NK-92 (cell line): ENCODE data around the gene TMEM270.

Experiments used
- DNase-seq: peaks from one replicate; lab custom pipeline; 2025; ENCODE audit not compliant: unreplicated experiment; lab: John Stamatoyannopoulos, UW

The TMEM270 gene

DNA sequence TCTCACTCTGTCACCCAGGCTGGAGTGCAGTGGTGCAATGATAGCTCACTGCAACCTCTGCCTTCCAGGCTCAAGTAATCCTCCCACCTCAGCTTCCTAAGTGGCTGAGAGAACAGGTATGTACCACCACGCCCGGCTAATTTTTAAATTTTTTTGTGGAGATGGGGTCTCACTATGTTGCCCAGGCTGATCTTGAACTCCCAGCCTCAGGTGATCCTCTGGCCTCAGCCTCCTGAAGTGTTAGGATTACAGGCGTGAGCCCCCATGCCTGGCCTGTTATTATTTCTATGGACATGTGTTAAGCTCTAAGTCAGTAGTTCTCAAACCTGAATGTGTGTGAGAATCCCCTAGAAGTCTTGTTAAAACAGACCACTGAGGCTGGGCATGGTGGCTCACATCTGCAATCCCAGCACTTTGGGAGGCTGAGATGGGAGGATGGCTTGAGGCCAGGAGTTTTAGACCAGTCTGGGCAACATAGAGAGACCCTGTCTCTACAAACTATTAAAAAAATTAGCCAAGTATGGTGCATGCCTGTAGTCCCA is 24.5 kb downstream of the TMEM270 start:
- no peak for DNase-seq

DNA sequence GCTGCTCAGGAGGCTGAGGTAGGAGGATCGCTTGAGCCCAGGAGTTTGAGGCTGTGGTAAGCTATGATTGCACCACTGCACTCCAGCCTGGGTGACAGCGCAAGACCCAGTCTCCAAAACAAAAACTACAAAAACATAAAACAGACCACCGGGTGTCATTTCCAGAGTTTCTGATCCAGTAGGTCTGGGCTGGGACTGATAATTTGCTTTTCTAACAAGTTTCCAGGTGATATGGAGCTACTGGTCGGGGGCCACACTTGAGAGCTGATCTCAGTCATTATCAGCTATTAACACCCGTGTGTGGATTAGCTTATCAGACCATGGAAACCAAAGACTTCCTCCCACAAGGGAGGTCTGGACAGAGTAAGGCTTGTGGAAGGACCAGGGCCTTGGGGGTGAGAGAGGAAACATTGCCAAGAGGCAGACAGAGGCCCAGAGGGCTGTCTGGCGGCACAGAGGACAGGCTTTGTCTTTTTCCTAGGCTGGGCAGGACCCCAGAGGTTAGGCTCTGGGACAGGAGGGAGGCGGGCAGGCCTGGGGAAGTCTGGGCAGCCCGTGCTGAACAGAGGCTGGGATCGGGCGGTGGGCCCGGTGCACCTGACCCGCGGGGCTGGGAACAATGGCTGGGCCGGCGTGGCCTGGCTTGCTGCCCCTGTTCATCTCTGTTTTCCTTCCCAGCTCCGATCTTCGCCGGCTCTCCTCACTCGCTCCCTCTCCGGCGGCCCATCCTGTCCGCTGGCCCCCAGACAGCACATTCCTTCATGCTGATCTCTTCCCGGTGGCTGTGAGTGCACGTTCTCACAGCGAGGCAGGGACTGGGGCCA is 25.2 kb downstream of the TMEM270 start:
- no peak for DNase-seq

DNA sequence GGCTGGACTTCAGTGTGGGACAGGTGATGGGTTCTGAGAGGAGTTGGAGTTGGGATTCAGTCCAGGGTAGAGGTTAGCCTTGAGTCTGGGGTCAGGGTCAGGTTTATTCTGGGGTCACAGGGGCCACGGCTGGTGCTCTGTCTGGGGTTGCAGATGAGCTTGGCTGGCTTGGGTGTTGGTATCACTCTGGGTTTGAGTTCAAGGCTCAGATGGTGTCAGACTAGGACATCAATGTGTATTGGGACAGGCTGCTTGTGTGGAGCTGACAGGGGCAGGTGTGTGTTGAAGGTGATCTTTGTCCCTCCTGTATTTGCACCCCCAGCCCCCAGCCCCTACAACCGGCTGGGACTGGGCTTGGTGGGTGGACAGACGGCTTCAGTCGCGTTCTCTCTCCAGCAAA is 26.8 kb downstream of the TMEM270 start:
- no peak for DNase-seq

DNA sequence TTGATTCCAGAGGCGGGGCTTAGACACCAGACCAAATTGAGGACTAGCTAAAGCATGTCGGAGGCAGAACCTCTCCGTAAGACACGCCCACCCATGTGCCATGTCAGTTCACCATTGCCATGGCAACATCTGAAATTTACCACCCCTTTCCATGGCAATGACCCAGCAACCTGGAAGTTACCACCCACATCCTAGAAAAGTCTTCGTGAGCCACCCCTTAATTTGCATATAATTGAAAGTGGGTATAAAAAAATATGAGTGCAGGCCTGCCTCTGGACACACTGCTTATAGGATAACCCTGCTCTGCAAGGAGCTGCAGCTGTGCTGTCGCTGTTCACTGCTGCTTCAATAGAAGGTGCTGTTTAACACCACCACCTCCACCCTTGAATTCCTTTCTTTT is 28.0 kb downstream of the TMEM270 start:
- DNase-seq: no peak

DNA sequence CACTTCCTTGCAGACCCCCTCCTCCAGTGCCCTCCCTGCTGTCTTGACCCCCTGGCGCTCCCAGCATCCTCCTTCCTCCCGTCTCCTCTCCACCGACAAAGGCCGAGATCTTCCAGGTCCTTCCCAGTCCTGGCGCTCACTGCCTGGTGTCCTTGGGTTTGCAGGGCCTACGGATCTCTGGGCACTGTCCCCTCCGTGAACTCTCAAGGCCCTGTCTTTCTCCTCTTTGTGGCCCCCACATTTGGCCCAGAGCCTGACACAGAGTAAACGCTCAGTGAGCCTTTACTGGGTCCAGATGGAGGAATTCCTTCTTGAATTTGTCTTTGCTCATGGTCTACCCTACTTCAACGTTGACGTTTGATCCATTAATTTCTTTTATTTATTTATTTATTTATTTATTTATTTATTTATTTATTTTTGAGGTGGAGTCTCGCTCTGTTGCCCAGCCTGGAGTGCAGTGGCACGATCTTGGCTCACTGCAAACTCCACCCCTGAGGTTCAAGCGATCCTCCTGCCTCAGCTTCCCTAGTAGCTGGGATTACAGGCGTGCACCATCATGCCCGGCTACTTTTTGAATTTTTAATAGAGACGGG is 29.7 kb downstream of the TMEM270 start:
- DNase-seq: no peak

DNA sequence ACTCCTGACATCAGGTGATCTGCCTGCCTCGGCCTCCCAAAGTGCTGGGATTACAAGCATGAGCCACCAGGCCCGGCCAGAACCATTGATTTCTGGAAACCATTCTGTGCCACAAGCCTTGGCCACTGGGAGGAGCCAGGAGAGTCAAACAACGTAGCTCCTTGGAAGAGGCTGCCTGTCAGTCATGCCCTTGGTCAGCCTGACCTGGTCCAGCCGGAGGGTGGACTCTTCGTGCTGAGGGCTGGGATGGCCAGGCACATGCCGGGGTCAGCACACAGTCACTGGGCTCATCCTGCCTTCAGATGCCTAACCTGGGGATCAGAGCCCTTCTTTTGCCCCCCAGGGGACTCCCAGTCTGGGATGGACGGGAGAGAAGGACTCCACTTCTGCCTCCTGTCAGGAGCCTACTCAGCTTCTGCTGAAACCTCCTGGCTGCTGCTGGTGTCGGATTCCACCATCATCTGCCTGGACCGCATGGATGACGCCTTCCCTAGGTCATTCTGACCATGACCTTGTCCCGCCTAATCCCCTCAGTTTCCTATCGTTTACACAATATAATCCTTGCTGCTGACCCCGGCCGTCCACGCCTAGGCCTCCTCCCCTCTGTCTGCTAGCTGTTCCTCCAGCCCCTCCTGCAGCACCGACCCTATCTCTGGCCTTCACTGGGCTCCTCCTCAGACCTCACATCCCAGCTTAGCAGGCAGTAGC is 30.4 kb downstream of the TMEM270 start:
- DNase-seq: no peak

DNA sequence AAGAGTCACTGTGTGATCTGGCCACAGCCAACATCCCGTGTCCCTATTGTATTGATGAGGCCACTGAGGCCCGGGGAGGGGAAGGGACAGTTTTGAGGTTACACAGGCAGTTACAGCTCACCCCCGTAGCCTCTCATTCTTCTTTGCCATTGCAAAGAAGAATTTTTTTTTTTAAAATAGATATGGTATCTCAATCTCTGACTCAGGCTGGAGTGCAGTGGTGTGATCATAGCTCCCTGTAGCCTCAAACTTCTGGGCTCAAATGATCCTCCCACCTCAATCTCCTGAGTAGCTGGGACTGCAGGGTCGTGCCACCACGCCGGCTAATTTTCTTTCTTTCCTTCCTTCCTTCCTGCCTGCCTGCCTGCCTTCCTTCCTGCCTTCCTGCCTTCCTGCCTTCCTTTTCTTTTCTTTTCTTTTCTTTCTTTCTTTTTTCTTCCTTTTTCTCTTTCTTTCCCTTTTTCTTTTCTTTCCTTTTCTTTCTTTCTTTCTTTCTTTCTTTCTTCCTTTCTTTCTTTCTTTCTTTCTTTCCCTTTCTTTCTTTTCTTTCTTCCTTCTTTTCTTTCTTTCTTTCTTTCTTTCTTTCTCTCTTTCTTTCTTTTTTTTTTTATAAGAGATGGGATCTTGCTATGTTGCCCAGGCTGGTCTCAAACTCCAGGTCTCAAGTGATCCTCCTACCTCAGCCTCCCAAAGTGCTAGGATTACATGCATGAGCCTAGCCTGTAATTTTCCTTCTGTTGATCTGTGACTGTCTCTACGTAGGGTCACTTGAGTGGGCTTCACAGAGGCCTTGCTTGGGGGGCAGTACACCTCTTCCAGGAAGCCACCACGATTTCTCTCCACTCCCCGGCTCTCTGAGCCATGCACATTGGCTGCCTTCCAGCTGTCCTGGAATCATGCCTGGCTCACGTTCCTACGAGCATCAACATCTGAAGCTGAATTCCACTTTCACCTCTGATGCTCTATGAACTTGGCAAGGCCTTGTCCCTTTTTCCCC is 31.3 kb downstream of the TMEM270 start:
- DNase-seq: no peak

DNA sequence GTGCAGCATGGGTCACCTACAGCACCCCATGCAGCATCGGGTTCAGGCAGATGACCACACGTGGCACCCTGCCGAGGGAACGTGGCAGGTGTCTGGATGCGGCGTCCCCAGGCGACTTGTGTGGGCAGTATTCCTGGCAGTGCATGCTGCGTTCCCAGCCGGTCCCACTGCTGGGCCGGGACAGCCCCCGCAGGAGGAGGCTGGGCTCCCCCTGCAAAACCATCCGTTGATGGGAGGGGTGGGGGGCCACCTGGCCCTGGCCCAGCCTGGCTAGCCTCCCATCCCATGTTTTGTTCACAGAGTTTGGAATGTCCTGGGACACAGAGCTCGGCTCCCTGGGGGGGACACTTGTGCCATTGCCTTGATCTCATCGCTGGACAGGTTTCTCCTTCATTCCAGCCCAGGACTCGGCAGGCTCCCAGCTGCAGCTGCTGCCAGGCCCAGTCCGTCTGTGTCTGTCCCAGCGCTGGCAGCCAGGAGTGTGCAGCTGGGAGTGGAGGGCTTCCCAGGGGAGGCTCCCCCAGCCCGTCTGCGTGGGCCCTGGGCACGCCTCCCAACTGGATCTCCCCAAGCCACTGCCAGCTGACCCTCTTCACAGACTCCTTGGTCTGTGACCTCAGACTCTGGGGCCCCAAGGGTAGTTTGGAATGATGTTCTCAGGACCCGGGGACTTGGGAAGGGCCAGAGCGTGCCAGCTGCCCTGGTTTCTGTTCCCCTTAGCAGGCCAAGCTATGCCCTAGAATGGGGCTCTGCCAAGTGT is 32.6 kb downstream of the TMEM270 start:
- DNase-seq: no peak

DNA sequence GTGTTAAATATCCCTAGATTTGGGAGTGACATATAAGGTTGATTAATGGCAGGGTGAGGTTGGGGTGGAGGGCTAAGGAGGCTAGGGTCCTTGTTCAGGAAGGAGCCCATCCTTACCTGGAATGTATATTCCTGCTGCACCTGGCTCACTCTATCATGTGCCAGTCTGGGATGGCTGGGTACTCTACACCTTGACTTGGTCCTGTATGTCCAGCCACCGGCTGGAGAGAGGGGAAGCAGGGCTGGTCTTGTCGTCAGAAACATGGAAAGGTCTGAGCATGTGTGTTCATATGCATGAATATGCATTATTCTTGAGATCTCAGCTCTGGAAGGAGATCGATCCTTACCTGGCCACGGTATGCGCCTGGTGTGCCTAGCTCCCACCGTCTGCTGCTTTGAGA is 33.2 kb downstream of the TMEM270 start:
- no peak for DNase-seq

DNA sequence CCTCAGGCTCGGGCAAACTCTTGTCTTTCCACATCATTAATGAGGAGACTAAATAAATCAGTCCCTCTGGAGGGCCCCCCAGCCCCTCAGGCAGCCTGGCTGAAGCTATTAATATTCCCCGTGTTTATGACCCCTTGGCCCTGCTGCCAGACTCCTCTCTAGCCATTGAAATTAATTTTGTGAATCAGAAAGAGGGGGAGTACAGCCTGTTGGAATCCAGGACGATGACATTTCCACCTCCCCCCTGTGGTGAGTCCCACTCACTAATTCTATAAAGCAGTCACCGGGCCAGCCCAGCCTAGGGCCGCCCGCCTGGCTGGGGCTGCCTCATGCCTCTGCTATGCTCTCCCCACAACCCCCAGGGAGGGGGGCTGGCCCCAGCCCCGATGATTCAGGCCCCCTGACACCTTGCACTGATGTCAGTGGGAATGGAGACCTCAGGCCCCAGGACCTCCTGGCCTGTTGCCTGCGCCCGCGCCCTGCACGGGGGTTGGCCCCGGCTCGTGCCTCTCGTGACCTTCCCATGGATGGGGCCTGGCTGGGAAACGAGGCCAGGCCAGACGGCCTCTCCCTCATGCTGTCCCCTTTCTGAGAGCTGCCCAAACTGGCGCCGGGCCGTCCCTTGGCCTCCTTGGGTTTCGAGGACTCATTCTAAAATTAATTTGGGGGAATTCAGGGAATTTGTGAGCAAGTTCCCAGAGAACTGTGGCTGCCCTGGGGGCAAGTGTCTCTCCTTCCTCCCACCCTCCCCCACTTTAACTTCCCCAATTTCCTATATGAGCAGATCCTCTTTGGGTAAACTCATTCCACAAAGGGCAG is 34.0 kb downstream of the TMEM270 start:
- DNase-seq: no peak

DNA sequence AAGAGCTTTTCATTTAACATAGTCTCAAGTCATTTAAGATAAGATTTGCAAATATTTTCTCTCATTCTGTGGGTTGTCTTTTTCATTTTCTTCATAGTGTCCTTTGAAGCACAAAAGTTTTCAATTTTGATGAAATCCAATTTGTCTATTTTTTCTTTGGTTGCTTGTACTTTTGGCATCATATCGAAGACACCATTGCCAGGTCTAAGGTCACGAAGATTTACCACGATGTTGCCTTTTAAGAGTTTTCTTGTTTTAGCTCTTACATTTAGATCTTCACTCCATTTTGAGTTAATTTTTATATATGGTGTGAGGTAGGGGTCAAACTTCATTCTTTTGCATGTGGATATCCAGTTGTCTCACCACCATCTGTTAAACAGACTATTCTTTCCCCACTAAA is 34.7 kb downstream of the TMEM270 start:
- DNase-seq: no peak

DNA sequence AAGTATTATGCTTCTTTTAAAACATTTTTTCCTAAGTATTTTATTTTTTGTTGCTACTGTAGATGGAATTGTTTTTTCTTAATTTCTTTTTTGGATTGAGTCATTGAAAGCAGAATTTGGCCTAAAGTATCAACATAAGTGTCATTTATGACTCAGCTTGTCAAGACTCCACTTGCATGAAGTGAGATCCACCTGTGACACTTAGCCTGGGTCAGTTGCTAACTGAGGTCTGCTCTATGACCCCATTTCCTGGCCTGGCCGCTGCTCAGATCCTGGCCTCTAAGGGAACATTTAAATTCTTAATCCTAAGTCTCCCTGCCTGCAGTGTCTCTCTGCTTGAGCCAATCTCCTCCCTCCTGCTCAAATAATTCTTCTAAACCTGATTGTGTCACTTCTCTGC is 35.5 kb downstream of the TMEM270 start:
- DNase-seq: no peak

DNA sequence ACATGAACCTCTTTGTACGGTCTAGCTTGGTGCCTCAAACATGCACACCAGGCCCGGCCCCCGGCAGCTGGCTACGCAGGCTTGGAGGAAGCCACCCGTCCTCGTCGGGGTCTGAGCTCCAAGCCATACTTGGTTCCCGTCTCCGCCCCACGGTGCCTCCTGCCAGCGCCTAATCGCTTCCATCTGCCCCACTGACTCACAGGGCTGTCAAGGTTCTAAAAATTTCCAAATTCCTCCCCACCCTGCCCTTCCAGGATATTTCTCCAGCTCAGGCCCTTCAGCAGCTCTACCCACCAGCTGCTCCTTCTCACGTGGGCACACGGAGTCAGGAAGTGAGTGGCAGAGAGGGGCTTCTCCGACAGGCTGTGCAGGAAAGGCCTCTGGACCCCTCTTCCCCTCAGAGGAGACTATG is 38.8 kb downstream of the TMEM270 start:
- DNase-seq: no peak

DNA sequence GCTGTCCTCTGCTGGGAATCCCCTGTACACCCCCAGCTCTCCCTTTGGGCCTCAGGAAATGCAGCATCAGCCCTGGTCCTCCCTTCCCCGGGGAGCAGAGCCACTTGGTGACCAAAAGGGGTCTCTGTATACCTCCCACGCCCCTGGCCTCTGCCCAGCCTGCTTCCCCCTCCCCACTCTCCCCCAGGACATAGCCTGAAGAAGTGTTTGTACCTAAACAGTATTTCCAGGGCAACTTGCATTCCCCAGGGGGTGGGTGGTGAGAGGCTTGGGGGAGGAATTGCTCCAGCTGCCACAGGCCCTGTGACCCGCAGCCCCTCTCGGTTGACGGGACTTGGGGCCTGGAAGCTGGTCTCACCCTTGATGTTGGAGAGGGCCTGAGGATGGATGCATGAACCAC is 39.3 kb downstream of the TMEM270 start:
- no peak for DNase-seq

DNA sequence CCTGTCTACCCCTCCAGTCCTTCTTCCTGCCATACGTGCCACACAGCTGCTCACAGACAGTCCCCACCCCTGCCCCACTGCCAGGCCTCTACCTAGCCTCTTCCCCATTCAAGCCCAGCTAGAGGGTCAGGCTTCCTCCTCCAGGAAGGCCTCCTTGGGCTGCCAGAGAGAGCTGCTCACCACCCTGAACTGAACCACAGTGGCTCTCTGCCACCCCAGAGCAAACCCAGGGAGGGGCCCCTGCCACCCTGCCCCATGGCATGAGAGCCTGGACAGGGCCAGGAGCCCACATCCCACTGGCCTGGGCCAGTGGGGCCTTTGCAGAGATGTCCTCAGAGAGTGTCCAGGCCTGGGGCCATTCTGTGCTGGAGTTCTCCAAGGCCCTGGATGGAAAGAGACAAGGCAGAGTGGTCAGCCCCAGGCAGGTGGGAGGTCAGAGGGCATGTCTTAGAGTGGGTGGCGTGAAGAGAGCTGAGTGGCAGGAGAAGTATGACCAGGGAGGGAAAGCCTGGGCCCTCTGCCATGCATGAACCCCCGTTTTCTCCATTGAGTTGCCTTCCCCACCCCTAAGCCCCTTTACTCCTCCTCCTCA is 40.4 kb downstream of the TMEM270 start:
- DNase-seq: no peak

DNA sequence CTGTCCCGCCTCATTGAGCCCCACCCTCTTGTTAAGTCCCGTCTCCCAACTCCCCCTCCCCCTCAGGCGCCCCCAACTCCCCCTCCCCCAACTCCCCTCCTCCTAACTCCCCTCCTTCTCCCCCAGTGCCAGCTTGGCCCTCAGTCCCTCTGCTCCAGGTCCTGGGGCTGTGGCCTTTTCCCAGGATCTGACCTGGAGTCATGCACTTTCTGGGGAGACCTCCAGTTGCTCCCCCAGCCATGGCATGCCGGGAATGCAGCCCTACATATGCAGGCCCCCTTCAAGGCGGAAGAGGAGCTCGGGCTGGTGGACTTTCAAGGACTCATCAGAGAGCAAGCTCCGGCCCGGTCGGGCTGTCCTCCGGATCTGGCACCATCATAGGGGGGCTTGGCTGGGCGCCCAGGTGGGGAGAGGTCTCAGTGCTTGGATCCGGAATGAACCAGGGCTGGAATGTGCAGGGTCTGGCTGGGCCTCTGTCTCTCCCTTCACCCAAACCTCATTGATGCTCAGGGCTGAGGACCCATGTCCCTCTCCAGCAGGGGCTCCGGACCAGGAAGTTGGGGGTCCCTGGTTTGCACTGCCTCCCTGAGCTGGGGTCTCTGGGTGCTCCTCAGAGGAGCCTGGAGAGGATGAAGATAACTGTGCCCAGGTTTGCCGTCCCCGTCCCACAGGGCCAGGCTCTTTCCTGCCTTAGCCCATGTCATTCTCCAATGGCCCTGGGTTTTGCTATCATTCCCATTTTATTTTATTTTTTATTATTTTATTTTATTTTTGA is 41.1 kb downstream of the TMEM270 start:
- DNase-seq: no peak

DNA sequence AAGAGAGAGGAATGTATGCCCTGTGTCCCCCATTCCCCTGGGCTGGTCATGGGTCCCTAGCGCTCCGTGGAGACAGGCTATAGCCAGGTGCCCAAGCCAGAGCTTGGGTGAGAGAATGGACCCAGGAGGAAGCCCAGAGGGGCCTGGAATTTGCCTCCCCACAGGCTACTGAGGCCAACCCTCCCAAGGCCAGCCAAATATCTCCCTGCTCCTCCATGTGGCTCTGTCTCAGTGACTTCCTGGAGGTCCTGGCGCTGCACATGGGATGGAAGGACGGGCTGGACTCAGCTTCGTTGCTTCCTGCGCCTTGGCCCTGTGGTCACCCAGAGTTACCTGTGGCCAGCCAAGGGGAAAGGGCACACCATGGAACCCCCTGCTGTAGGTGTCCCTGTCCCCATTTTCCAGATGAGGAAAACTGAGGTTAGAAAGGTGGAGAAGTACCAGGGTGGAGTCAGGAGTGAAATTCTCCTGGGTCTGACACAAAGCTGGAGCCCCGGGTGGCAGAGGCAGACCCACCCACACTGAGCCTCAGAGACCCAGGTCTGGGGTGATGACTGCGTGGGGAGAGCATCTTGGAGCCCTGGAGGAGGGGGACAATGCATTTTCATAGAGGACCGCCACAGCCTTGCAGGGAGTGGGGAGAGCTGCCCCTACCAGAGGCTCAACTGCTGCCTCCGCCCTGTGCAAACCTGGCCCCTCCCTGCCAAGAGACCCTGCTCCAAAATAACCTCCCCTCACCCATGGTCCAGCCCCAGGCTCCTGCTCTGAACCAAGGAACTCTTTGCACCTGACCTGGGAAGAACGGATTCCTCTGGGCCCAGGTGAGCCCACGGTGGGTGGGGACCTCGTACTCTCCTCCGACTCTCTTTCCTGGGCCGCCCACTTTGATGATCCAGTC is 42.6 kb downstream of the TMEM270 start:
- DNase-seq: no peak
